ENCODE measurements around the gene MRPL58.

MRPL58 gene

GRCh38 chr17:75048249-75048878 lies 35.9 kb downstream of the MRPL58 start:
- no peak for DNase-seq

GRCh38 chr17:75049057-75049456 lies 36.6 kb downstream of the MRPL58 start:
- DNase-seq = no peak

GRCh38 chr17:75049706-75050105 lies 37.2 kb downstream of the MRPL58 start:
- no peak for DNase-seq

GRCh38 chr17:75051941-75052340 lies 39.5 kb downstream of the MRPL58 start:
- no peak for DNase-seq

GRCh38 chr17:75059369-75060345 lies 47.2 kb downstream of the MRPL58 start:
- DNase-seq = no peak

GRCh38 chr17:75060434-75061054 lies 48.1 kb downstream of the MRPL58 start:
- no peak for DNase-seq

- no peak for DNase-seq
These were observed 48.6 kb downstream of the MRPL58 start for GRCh38 chr17:75061055-75061438.

- no peak for DNase-seq
These were observed 49.1 kb downstream of the MRPL58 start for GRCh38 chr17:75061618-75062017.

GRCh38 chr17:75063201-75063600 lies 50.7 kb downstream of the MRPL58 start:
- no peak for DNase-seq

GRCh38 chr17:75063626-75064025 lies 51.2 kb downstream of the MRPL58 start:
- DNase-seq = no peak

GRCh38 chr17:75064040-75064439 lies 51.6 kb downstream of the MRPL58 start:
- DNase-seq = no peak

GRCh38 chr17:75064460-75064859 lies 52.0 kb downstream of the MRPL58 start:
- DNase-seq = no peak

- DNase-seq = no peak
These were observed 52.5 kb downstream of the MRPL58 start for GRCh38 chr17:75064867-75065561.

GRCh38 chr17:75065562-75066151 lies 53.2 kb downstream of the MRPL58 start:
- no peak for DNase-seq

GRCh38 chr17:75067856-75068255 lies 55.4 kb downstream of the MRPL58 start:
- DNase-seq = no peak

GRCh38 chr17:75068750-75069149 lies 56.3 kb downstream of the MRPL58 start:
- no peak for DNase-seq

GRCh38 chr17:75069783-75070182 lies 57.3 kb downstream of the MRPL58 start:
- DNase-seq = no peak
